ENCODE results near the gene TAMALIN.

TAMALIN gene

DNA sequence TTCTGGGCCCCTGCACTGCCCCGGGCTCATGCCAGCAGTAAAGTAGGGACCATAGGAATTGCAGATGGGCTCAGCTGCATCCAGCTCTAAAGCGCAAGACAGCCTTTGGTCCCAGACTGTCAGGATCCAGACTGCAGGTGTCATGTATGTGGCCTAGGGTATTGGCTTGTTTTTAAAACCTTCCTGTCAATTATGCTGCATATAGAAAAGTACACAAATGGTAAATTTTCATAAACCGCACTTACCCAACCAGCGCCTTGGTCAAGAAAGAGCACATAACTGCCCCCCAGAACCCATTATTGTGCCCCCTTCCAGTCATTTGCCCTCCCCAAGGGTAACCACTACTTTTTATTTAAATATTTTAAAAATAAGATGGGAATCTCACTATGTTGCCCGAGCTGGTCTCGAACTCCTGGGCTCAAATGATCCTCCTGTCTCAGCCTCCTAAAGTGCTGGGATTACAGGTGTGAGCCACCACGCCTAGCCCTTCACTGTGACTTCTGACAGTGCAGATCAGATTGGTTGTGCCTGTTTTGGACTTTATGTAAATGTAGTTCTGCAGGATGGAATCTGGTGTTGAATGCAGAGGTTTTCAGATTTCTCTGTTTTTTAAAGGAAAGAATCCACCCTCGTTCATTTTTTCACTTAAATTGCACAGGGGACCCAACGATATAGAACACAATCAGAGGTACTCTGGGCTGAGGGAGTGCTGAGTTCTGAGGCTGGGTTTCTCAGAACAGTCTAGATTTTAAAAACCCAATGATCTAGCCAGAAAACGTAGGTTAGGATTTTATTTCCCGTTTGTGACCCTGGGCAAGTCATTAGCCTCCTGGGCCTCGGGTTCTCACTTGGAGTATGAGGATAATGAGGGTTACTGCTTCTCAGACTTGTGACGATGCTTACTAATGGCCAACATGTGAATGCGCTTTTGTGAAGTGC is 51.2 kb downstream of the TAMALIN start:
- Mint-ChIP-seq H3K27ac (no peak overlapping the region), H3K36me3 (ENCODE audit: low read depth) (no peaks in the 10 kb centered on the region), H3K4me3 (no peak overlapping the region), H3K27me3 (ENCODE audit: low read depth) (no peaks in the 10 kb centered on the region), H3K9me3 (no peaks in the 10 kb centered on the region), H3K4me1 (ENCODE audit: low read depth) (peaks cover 3% of the 10 kb centered on the region)

DNA sequence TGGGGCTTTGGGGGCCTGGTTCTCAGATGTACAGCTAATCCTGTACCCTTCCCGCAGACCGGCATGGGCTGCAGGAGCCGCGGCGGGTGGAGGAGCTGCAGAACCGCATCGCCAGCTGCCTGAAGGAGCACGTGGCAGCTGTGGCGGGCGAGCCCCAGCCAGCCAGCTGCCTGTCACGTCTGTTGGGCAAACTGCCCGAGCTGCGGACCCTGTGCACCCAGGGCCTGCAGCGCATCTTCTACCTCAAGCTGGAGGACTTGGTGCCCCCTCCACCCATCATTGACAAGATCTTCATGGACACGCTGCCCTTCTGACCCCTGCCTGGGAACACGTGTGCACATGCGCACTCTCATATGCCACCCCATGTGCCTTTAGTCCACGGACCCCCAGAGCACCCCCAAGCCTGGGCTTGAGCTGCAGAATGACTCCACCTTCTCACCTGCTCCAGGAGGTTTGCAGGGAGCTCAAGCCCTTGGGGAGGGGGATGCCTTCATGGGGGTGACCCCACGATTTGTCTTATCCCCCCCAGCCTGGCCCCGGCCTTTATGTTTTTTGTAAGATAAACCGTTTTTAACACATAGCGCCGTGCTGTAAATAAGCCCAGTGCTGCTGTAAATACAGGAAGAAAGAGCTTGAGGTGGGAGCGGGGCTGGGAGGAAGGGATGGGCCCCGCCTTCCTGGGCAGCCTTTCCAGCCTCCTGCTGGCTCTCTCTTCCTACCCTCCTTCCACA is 52.0 kb downstream of the TAMALIN start:
- Mint-ChIP-seq H3K4me1 (ENCODE audit: low read depth) (no peaks in the 10 kb centered on the region), H3K36me3 (ENCODE audit: low read depth) (no peaks in the 10 kb centered on the region), H3K4me3 (no peak overlapping the region), H3K27me3 (ENCODE audit: low read depth) (no peaks in the 10 kb centered on the region), H3K27ac (no peak overlapping the region), H3K9me3 (no peaks in the 10 kb centered on the region)

DNA sequence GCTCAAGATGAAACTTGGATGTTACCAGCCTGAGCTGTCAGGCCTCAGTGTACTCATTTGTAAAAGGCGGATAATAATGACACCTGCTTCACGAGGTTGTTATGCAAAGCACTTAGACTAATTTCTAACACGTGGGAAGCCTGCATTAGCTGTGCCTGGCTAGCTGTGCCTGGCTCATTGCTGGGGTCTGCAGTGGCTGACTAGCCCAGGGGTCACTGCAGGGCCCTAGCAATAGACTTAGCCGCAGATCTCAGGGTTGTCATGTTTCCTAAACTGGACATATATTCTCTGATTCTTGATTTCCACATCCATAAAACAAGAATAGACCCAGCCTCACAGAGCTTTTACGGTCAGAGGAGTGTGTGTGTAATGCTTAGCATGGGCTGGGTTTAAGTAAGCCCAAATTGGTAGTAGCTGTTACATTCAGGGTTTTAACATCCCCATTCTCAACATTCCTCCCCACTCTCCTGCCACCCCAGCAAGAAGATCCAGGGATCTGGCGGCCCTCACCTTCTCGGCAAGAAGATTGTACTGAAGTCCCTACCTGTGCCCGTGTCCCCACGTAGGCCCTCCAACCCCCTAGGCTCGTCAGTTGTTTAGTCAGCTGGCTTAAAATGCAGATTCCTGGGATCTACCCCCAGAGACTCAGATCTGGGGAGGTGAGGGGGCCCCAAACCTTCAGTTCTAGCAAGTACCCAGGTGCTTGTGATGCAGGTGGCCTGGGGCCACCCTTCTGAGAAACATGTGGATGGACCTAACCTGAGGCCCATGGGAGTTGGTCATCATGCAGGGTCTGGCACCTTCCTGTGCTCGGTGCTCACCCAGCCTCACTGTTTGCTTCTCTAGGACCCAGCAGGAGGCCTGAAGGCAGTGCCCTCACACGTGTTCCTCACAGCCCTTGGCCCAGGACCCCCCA is 53.1 kb downstream of the TAMALIN start:
- Mint-ChIP-seq H3K9me3 (no peaks in the 10 kb centered on the region), H3K4me3 (no peak overlapping the region), H3K27ac (peak overlapping the region; percentile 6), H3K36me3 (ENCODE audit: low read depth) (no peaks in the 10 kb centered on the region), H3K4me1 (ENCODE audit: low read depth) (no peaks in the 10 kb centered on the region), H3K27me3 (ENCODE audit: low read depth) (no peaks in the 10 kb centered on the region)

DNA sequence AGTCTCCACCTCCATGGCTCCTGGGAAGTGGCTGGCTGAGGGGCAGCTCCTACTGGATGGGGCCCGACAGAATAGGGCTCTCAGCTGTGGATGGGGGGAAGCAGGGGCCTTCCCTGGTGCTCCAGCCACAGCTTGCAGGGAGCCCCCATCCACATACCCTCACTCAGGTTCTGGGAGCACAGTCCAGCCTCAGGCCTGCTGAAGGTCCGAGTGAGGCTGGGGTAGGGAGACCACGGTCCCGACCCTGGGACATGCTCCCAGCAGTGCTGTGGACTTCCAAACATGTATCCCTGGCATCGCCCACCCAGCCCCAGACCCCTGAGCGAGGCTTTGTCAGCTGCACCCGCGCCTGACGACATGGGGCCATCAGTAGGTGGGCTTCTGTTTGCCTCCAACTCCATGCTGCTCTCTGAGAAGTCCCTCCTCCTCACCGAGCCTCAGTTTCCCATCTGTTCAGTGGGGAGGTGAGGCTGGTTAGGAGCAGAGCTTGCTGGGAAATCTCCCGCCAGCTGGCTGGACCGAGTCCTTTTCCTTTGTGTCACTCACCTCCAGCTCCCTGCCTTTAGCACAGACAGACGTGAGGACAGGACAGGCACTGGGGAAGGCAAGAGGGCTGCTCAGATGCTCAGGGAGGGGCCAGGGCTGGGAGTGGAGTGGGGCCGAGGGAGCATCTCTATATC is 53.9 kb downstream of the TAMALIN start:
- Mint-ChIP-seq H3K4me3 (no peak overlapping the region), H3K9me3 (no peaks in the 10 kb centered on the region), H3K27me3 (ENCODE audit: low read depth) (peaks cover 5% of the 10 kb centered on the region), H3K36me3 (ENCODE audit: low read depth) (no peaks in the 10 kb centered on the region), H3K4me1 (ENCODE audit: low read depth) (no peaks in the 10 kb centered on the region), H3K27ac (no peak overlapping the region)

DNA sequence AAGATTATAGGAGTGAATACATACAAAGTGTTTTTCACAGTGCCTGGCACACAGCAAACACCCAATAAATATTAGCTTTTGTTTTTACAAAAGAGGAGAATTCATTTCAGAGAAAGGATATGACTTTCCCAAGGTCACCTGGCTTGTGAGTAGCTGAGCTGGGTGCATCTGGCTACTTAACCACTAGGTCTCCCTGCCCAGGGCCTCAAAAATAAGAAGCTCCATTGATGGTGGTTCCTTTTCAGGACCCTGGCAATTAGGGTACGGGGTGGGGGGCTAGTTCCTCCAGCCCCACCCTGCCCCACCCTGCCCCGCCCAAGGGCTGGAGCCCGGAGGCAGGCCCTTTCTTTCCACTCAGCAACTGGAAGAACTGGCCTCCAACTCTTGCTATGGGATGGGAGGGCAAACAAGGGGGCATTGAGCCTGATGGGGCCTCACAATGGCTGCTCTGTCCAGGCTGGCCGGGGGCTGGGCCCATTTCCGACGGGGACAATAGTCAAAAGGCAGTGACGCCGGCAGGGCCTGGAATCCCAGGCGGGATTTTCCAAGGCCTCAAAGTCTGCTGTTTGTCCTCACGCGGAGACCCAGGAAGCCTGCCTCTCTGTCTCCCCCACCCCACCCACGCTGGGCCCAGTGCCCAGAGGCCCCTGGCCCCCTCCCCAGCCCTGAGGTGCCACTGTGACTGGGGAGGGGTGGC is 54.9 kb downstream of the TAMALIN start:
- Mint-ChIP-seq H3K36me3 (ENCODE audit: low read depth) (no peaks in the 10 kb centered on the region), H3K27ac (no peak overlapping the region), H3K4me3 (no peak overlapping the region), H3K27me3 (ENCODE audit: low read depth) (peaks cover 6% of the 10 kb centered on the region), H3K4me1 (ENCODE audit: low read depth) (no peaks in the 10 kb centered on the region), H3K9me3 (no peaks in the 10 kb centered on the region)

DNA sequence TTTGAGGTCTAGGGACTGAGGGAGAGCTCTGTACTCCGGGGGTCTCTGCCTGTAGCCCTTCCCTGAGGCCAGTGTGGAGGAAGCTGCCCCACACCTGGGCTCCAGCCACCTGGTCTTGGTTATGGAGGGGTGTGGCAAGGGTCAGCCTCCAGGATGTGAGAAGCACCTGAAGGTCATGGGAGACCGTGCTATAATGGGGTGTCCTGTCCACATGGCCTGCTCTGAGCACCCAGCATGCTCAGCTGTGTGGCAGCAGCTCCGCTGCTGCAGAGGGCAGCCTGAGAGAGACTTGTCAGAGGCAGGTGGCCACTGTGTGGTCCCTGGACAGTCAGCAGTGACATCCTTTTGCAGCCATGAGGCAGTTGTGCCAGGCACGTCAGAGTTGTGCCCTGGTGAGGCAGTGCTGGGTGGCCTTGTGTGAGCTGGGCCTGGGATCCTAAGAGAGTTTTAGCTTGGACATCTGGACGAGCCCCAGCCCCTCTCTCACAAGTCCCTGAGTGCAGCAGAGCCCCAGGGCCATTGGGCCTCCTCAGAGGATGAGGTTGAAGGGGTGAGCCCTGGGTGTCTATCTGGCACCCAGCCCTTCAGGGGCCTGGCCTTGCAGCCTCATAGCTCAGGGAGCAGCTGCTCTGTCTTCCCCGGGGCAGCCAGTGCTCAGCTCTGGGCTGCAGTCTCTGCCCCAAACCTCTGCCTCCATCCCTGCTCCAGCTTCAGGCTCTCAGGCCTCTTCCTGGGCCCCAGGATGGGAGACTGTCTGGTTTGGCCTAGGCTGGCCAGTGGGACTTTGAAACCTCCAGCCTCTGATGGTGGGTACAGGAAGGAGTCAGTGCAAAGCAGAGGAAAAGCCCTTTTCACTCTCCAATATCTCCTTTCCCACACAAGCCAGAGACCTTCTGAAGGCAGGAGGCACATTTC is 55.7 kb downstream of the TAMALIN start:
- H3K4me1 Mint-ChIP-seq (ENCODE audit: low read depth) = no peaks in the 10 kb centered on the region
- no peak overlapping the region for H3K27ac Mint-ChIP-seq
- peaks cover 6% of the 10 kb centered on the region for H3K27me3 Mint-ChIP-seq (ENCODE audit: low read depth)
- no peaks in the 10 kb centered on the region for H3K9me3 Mint-ChIP-seq
- no peak overlapping the region for H3K4me3 Mint-ChIP-seq
- H3K36me3 Mint-ChIP-seq (ENCODE audit: low read depth) = no peaks in the 10 kb centered on the region

DNA sequence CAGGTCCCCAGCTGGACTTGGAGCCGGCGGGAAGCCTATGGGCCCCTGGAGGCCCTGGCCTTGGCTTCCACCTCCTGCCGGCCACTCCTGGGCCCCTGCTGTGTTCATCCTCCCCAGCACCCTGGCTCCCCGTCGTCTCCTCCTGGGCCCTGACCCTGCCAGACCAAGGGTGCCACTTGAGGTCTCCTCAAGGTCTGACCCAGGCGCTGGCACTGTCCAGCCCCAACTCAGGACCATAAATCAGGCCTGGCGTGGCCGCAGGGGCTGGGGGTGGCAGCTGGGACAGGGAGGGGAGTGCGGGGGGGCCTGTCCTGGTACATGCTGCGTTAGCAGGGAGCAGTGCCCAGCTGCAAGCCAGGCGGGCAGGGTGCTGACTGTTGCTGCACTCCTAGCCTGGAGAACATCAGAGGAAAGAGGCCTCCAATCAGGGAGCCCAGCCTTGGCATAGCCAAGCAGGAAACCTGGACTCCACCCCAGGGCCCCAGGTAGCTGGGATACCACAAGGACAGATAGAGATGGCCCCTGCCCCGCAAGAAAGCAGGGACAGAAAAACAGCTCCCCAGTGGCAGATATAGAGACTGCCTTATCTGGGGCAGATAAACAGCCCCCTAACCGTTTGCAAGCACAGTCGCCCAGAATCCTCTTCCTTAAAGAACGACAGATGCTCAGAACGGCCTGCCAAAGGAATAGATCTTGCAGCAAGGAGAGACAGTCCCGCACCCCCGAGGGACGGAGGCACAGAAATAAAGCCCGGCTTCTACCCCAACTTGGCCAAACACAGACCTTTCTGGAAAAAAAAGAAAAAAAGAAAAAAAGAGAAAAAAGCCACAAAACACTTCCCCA is 56.6 kb downstream of the TAMALIN start:
- Mint-ChIP-seq H3K9me3 (no peaks in the 10 kb centered on the region), H3K27me3 (ENCODE audit: low read depth) (peaks cover 6% of the 10 kb centered on the region), H3K27ac (no peak overlapping the region), H3K4me1 (ENCODE audit: low read depth) (no peaks in the 10 kb centered on the region), H3K4me3 (no peak overlapping the region), H3K36me3 (ENCODE audit: low read depth) (no peaks in the 10 kb centered on the region)

DNA sequence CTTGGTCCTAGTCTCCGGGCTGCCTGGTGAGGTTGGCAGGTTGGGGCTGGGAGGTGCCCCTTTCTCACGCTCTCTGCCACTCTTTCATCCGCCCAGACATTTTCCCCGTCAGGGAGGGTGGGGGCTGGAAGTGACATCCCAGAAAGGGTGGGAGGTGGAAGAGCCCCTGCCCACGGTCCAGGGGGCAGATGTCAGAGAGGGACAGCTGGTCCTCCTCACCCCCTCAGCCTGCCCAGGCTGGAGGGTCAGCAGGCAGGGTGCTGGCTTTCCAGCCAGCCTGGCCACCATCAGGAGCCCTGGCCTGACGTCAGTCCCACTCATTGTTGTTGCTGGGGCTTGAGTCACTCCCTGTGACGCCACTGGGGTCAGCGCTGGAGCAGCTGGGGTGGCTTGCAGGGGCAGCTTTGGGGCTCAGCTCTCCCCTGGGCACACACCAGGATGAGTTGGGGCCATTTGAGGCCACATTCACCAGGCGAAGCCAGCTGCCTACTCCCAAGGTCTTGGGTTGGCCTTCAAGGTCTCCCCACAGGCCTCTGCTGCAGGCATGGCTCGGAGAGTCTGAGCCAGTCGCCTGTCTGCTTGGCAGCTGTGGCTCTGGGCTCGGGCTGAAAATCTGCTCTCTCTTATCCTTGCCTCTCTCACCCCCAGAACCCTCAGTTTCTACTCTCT is 57.4 kb downstream of the TAMALIN start:
- H3K27me3 Mint-ChIP-seq (ENCODE audit: low read depth) = peaks cover 6% of the 10 kb centered on the region
- H3K9me3 Mint-ChIP-seq = no peaks in the 10 kb centered on the region
- H3K4me3 Mint-ChIP-seq = no peak overlapping the region
- no peak overlapping the region for H3K27ac Mint-ChIP-seq
- H3K36me3 Mint-ChIP-seq (ENCODE audit: low read depth) = no peaks in the 10 kb centered on the region
- peaks cover 2% of the 10 kb centered on the region for H3K4me1 Mint-ChIP-seq (ENCODE audit: low read depth)

Measured in T-helper 1 cell treated with Interleukin-12 subunit alpha and Interleukin-12 subunit beta and Interleukin-4 antibody, amounts not matched to agents 30 μg/mL and 1 μg/mL, for 36 hours (primary cell).